ENCODE results near the gene DPEP1.

- TF ChIP-seq CTCF (IDR thresholded peaks at IDR 0.05; ENCODE audit: low read depth, low read length, poor library complexity, severe bottlenecking) (no peak), EZH2phosphoT487 (IDR thresholded peaks at IDR 0.05; ENCODE audit: borderline replicate concordance, low read length) (no peak)
These were observed 43.7 kb upstream of the DPEP1 start for GRCh38 chr16:89569506-89570341.

Data from DOHH2 (cell line).